ENCODE data around the gene LIPM.

The LIPM gene

GRCh38 chr10:88851706-88852105 is 49.2 kb downstream of the LIPM start, which contains the start of gene ANKRD22:
TSS of gene ANKRD22 (minus strand) at chr10:88851844. CDS start at chr10:88851607, 237 bp downstream.
- Histone ChIP-seq H3K27ac (ENCODE audit: low read depth, low read length) (no peak within 1 kb of the TSS), H3K4me1 (ENCODE audit: control insufficient read depth in 1 of 2, insufficient read depth in 2 of 2, low read length in 2 of 2) (peaks cover 7 to 40% of the 10 kb centered on the region in 2 donors), H3K4me3 (ENCODE audit: low read depth in 1 of 2, low read length in 2 of 2) (peak within 1 kb of the TSS; percentile 17 to 23), H3K36me3 (ENCODE audit: control insufficient read depth in 1 of 2, insufficient read depth in 2 of 2, low read length in 2 of 2) (no peaks in the 10 kb centered on the region), H3K9me3 (ENCODE audit: control insufficient read depth in 1 of 2, low read length in 2 of 2) (no peaks in the 10 kb centered on the region), H3K27me3 (ENCODE audit: control insufficient read depth in 1 of 2, insufficient read depth in 2 of 2, low read length in 2 of 2) (no peaks in the 10 kb centered on the region), H3K9ac (ENCODE audit: low read depth in 1 of 2, low read length in 2 of 2) (peak within 1 kb of the TSS in 1 of 2 donors; percentile 40)

GRCh38 chr10:88852327-88852726 is 49.8 kb downstream of the LIPM start:
- Histone ChIP-seq H3K27me3 (ENCODE audit: control insufficient read depth in 1 of 2, insufficient read depth in 2 of 2, low read length in 2 of 2) (no peaks in the 10 kb centered on the region), H3K9me3 (ENCODE audit: control insufficient read depth in 1 of 2, low read length in 2 of 2) (no peaks in the 10 kb centered on the region), H3K36me3 (ENCODE audit: control insufficient read depth in 1 of 2, insufficient read depth in 2 of 2, low read length in 2 of 2) (no peaks in the 10 kb centered on the region), H3K27ac (ENCODE audit: low read depth, low read length) (no peak overlapping the region), H3K9ac (ENCODE audit: low read depth in 1 of 2, low read length in 2 of 2) (no peak overlapping the region), H3K4me1 (ENCODE audit: control insufficient read depth in 1 of 2, insufficient read depth in 2 of 2, low read length in 2 of 2) (peaks cover 7 to 40% of the 10 kb centered on the region in 2 donors), H3K4me3 (ENCODE audit: low read depth in 1 of 2, low read length in 2 of 2) (no peak overlapping the region)

GRCh38 chr10:88853155-88853881 is 50.8 kb downstream of the LIPM start:
- Histone ChIP-seq H3K9me3 (ENCODE audit: control insufficient read depth in 1 of 2, low read length in 2 of 2) (no peaks in the 10 kb centered on the region), H3K27me3 (ENCODE audit: control insufficient read depth in 1 of 2, insufficient read depth in 2 of 2, low read length in 2 of 2) (no peaks in the 10 kb centered on the region), H3K4me1 (ENCODE audit: control insufficient read depth in 1 of 2, insufficient read depth in 2 of 2, low read length in 2 of 2) (peaks cover 7 to 43% of the 10 kb centered on the region in 2 donors), H3K9ac (ENCODE audit: low read depth in 1 of 2, low read length in 2 of 2) (no peak overlapping the region), H3K27ac (ENCODE audit: low read depth, low read length) (no peak overlapping the region), H3K4me3 (ENCODE audit: low read depth in 1 of 2, low read length in 2 of 2) (no peak overlapping the region), H3K36me3 (ENCODE audit: control insufficient read depth in 1 of 2, insufficient read depth in 2 of 2, low read length in 2 of 2) (no peaks in the 10 kb centered on the region)

GRCh38 chr10:88854684-88855083 is 52.2 kb downstream of the LIPM start:
- Histone ChIP-seq H3K9ac (ENCODE audit: low read depth in 1 of 2, low read length in 2 of 2) (no peak overlapping the region), H3K27me3 (ENCODE audit: control insufficient read depth in 1 of 2, insufficient read depth in 2 of 2, low read length in 2 of 2) (no peaks in the 10 kb centered on the region), H3K27ac (ENCODE audit: low read depth, low read length) (no peak overlapping the region), H3K9me3 (ENCODE audit: control insufficient read depth in 1 of 2, low read length in 2 of 2) (no peaks in the 10 kb centered on the region), H3K4me1 (ENCODE audit: control insufficient read depth in 1 of 2, insufficient read depth in 2 of 2, low read length in 2 of 2) (peaks cover 7 to 30% of the 10 kb centered on the region in 2 donors), H3K36me3 (ENCODE audit: control insufficient read depth in 1 of 2, insufficient read depth in 2 of 2, low read length in 2 of 2) (no peaks in the 10 kb centered on the region), H3K4me3 (ENCODE audit: low read depth in 1 of 2, low read length in 2 of 2) (no peak overlapping the region)

- Histone ChIP-seq H3K27me3 (ENCODE audit: control insufficient read depth in 1 of 2, insufficient read depth in 2 of 2, low read length in 2 of 2) (no peaks in the 10 kb centered on the region), H3K27ac (ENCODE audit: low read depth, low read length) (no peak overlapping the region), H3K4me1 (ENCODE audit: control insufficient read depth in 1 of 2, insufficient read depth in 2 of 2, low read length in 2 of 2) (peaks cover 3 to 15% of the 10 kb centered on the region in 2 donors), H3K9ac (ENCODE audit: low read depth in 1 of 2, low read length in 2 of 2) (no peak overlapping the region), H3K36me3 (ENCODE audit: control insufficient read depth in 1 of 2, insufficient read depth in 2 of 2, low read length in 2 of 2) (no peaks in the 10 kb centered on the region), H3K4me3 (ENCODE audit: low read depth in 1 of 2, low read length in 2 of 2) (no peak overlapping the region), H3K9me3 (ENCODE audit: control insufficient read depth in 1 of 2, low read length in 2 of 2) (no peaks in the 10 kb centered on the region)
Measured at GRCh38 chr10:88857831-88858230, 55.3 kb downstream of the LIPM start.

GRCh38 chr10:88858491-88858890 is 56.0 kb downstream of the LIPM start:
- Histone ChIP-seq H3K36me3 (ENCODE audit: control insufficient read depth in 1 of 2, insufficient read depth in 2 of 2, low read length in 2 of 2) (no peaks in the 10 kb centered on the region), H3K9me3 (ENCODE audit: control insufficient read depth in 1 of 2, low read length in 2 of 2) (no peaks in the 10 kb centered on the region), H3K4me3 (ENCODE audit: low read depth in 1 of 2, low read length in 2 of 2) (no peak overlapping the region), H3K27ac (ENCODE audit: low read depth, low read length) (no peak overlapping the region), H3K27me3 (ENCODE audit: control insufficient read depth in 1 of 2, insufficient read depth in 2 of 2, low read length in 2 of 2) (no peaks in the 10 kb centered on the region), H3K4me1 (ENCODE audit: control insufficient read depth in 1 of 2, insufficient read depth in 2 of 2, low read length in 2 of 2) (peaks cover 3 to 13% of the 10 kb centered on the region in 2 donors), H3K9ac (ENCODE audit: low read depth in 1 of 2, low read length in 2 of 2) (no peak overlapping the region)

GRCh38 chr10:88861036-88861435 is 58.5 kb downstream of the LIPM start:
- Histone ChIP-seq H3K9me3 (ENCODE audit: control insufficient read depth in 1 of 2, low read length in 2 of 2) (no peaks in the 10 kb centered on the region), H3K9ac (ENCODE audit: low read depth in 1 of 2, low read length in 2 of 2) (no peak overlapping the region), H3K4me1 (ENCODE audit: control insufficient read depth in 1 of 2, insufficient read depth in 2 of 2, low read length in 2 of 2) (peaks cover 0 to 5% of the 10 kb centered on the region in 2 donors), H3K27ac (ENCODE audit: low read depth, low read length) (no peak overlapping the region), H3K4me3 (ENCODE audit: low read depth in 1 of 2, low read length in 2 of 2) (no peak overlapping the region), H3K27me3 (ENCODE audit: control insufficient read depth in 1 of 2, insufficient read depth in 2 of 2, low read length in 2 of 2) (no peaks in the 10 kb centered on the region), H3K36me3 (ENCODE audit: control insufficient read depth in 1 of 2, insufficient read depth in 2 of 2, low read length in 2 of 2) (no peaks in the 10 kb centered on the region)

GRCh38 chr10:88865281-88865876 is 62.8 kb downstream of the LIPM start:
- Histone ChIP-seq H3K27me3 (ENCODE audit: control insufficient read depth in 1 of 2, insufficient read depth in 2 of 2, low read length in 2 of 2) (no peaks in the 10 kb centered on the region), H3K4me3 (ENCODE audit: low read depth in 1 of 2, low read length in 2 of 2) (no peak overlapping the region), H3K4me1 (ENCODE audit: control insufficient read depth in 1 of 2, insufficient read depth in 2 of 2, low read length in 2 of 2) (peaks cover 0 to 4% of the 10 kb centered on the region in 2 donors), H3K9ac (ENCODE audit: low read depth in 1 of 2, low read length in 2 of 2) (no peak overlapping the region), H3K9me3 (ENCODE audit: control insufficient read depth in 1 of 2, low read length in 2 of 2) (no peaks in the 10 kb centered on the region), H3K36me3 (ENCODE audit: control insufficient read depth in 1 of 2, insufficient read depth in 2 of 2, low read length in 2 of 2) (no peaks in the 10 kb centered on the region), H3K27ac (ENCODE audit: low read depth, low read length) (no peak overlapping the region)

- Histone ChIP-seq H3K36me3 (ENCODE audit: control insufficient read depth in 1 of 2, insufficient read depth in 2 of 2, low read length in 2 of 2) (no peaks in the 10 kb centered on the region), H3K9me3 (ENCODE audit: control insufficient read depth in 1 of 2, low read length in 2 of 2) (no peaks in the 10 kb centered on the region), H3K27ac (ENCODE audit: low read depth, low read length) (no peak overlapping the region), H3K27me3 (ENCODE audit: control insufficient read depth in 1 of 2, insufficient read depth in 2 of 2, low read length in 2 of 2) (no peaks in the 10 kb centered on the region), H3K4me1 (ENCODE audit: control insufficient read depth in 1 of 2, insufficient read depth in 2 of 2, low read length in 2 of 2) (peaks cover 0 to 4% of the 10 kb centered on the region in 2 donors), H3K9ac (ENCODE audit: low read depth in 1 of 2, low read length in 2 of 2) (no peak overlapping the region), H3K4me3 (ENCODE audit: low read depth in 1 of 2, low read length in 2 of 2) (no peak overlapping the region)
Measured at GRCh38 chr10:88866454-88866853, 63.9 kb downstream of the LIPM start.

- H3K9ac ChIP-seq (ENCODE audit: low read depth in 1 of 2, low read length in 2 of 2): no peak overlapping the region
- no peaks in the 10 kb centered on the region for H3K9me3 ChIP-seq (ENCODE audit: control insufficient read depth in 1 of 2, low read length in 2 of 2)
- H3K4me3 ChIP-seq (ENCODE audit: low read depth in 1 of 2, low read length in 2 of 2): no peak overlapping the region
- H3K27me3 ChIP-seq (ENCODE audit: control insufficient read depth in 1 of 2, insufficient read depth in 2 of 2, low read length in 2 of 2): no peaks in the 10 kb centered on the region
- H3K27ac ChIP-seq (ENCODE audit: low read depth, low read length): no peak overlapping the region
- H3K4me1 ChIP-seq (ENCODE audit: control insufficient read depth in 1 of 2, insufficient read depth in 2 of 2, low read length in 2 of 2): peaks cover 0 to 4% of the 10 kb centered on the region in 2 donors
- H3K36me3 ChIP-seq (ENCODE audit: control insufficient read depth in 1 of 2, insufficient read depth in 2 of 2, low read length in 2 of 2): no peaks in the 10 kb centered on the region
Measured at GRCh38 chr10:88870089-88870488, 67.6 kb downstream of the LIPM start.
